GM19438 (cell line): Measurements from ENCODE around the gene ZNF124.
A peak's percentile ranks its signal among the peaks of the same experiment; 100 is the strongest.
"Not testable (repeated sequence)": the region's sequence is repeated elsewhere in the genome, so short reads cannot be mapped to it uniquely, and the experiment has no call there.

Source experiments
- ATAC-seq: cut with Tn5 transposase; IDR thresholded peaks from one replicate; pipeline ENCODE4 v1.9.1; 2021; ENCODE audit warnings: low read depth; ENCODE audit not compliant: unreplicated experiment

ZNF124 gene

DNA sequence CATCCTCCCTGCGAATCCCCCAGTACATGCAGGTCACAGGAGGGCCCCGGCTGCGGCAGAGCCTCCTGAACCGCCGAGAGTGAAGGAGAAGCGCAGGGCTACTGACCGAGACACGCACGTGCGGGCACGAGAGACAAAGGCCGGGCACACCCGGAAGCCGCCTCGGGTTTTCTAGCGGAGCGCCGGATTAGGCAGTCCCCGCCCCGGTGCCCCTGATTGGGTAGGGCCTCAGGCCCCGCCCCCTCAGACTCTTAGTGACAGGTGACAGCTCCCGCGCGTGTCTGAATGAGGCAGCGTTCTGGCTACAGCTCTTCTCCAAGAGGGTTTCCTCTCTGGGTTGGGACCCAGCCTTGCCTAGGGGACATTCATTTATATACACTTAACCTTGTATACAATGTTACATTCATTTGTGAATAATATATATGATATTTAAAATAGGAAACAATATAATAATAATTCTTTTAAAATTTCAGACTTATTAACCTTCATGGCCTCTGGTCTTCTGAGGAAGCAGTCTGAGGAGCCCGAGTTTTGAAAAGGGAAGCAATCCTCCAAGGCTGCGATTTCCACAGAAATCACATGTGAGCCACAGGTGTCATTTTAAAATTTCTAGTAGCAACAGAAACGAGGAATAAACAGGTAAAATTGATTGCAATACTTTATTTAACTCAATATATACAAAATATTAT is at the start of gene ZNF124:
TSS of gene ZNF124 (minus strand) at position 146 of the 689 bp plus-strand sequence. CDS start at position 3, 143 bp downstream.
- peak; percentile 95 for ATAC-seq

GRCh38 chr1:247220280-247220679 is 48.5 kb upstream of the ZNF124 start:
- not testable (repeated sequence) for ATAC-seq

GRCh38 chr1:247218121-247218651 is 46.4 kb upstream of the ZNF124 start:
- no peak for ATAC-seq

DNA sequence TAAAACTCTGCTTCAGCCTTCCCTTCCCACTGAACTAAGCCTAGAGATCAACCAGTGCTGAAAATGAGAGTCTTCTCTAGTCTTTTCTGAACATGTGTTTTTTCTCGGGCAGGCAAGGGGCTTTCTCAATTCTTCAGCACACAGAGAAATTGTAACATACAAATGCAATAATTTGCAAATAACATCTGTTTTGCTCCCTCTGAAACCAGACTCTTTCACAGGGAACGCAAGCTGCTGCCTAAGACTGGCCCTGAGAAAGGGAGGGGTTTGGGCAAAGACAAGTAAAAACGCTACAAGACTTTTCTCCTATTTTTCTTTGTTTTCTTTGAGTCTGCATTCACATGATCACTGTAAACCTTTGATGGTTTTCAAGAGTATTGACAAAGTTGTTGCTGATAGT is 44.4 kb upstream of the ZNF124 start:
- ATAC-seq = no peak

GRCh38 chr1:247212627-247213617 is 41.1 kb upstream of the ZNF124 start:
- ATAC-seq = no peak

GRCh38 chr1:247212012-247212411 is 40.2 kb upstream of the ZNF124 start:
- peak; percentile 52 for ATAC-seq

- ATAC-seq = no peak
These were observed 39.5 kb upstream of the ZNF124 start for GRCh38 chr1:247211339-247211738.

DNA sequence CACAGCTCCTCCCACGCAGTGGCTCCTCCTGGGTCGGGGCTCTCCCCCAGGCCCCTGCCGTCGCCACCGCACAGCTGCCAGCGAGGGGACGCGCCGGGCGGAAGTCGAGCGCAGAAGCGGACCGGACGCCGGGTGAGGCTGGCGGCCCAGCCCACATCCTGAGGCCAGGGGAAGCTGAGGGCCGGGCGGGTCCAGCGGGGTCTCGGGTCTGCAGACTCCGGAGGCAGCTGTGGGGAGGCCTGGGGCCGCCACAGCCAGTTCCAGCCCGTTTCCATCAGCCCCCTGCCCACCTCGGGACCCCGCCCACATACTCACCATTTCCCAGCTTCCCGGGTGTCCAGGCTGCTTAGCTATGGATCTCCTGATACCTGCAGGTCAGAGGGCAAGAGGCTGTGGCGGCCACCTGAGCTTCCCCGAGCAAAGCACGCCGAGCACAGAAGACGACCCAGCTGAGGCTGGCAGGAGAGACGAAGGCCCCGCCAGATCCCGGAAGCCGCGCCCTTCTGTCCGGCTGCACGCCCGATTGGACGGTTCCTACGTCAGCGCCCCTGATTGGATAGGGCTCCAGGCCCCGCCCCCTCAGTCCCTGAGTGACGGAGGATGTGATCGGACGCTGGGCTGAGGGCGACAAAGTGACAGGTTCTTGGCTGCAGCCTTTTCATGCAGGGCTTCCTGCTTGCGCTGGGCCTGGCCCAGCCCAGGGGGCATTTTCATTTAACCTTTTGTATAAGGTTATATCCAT is 38.7 kb upstream of the ZNF124 start:
- peak; percentile 87 for ATAC-seq

- peak; percentile 5 for ATAC-seq
These were observed 38.2 kb upstream of the ZNF124 start for GRCh38 chr1:247210062-247210375.

DNA sequence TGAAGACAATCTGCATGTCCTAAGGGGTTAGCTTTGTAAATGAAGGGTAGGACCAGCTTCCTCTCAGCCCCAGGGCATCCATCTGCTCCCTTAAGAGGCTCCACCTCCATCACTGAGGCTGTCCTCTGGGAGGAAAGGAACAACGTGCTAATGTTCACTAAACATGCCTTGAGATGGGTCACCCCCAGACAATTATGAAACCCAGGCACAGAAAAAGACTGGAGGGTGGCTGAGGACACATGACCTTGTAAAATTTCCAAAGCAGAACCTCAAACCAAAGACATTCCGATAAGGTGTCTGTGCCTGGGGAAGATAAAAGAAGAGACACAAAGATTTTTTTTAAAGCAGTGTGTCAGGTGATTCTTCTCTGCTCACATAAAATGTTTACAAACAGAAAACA is 37.6 kb upstream of the ZNF124 start:
- no peak for ATAC-seq

GRCh38 chr1:247204177-247204647 is 32.4 kb upstream of the ZNF124 start:
- ATAC-seq = no peak

- no peak for ATAC-seq
These were observed 27.0 kb upstream of the ZNF124 start for GRCh38 chr1:247198781-247199180.

- ATAC-seq = no peak
These were observed 22.1 kb upstream of the ZNF124 start for GRCh38 chr1:247193958-247194357.

GRCh38 chr1:247189981-247190798 is 18.4 kb upstream of the ZNF124 start:
- ATAC-seq = no peak

DNA sequence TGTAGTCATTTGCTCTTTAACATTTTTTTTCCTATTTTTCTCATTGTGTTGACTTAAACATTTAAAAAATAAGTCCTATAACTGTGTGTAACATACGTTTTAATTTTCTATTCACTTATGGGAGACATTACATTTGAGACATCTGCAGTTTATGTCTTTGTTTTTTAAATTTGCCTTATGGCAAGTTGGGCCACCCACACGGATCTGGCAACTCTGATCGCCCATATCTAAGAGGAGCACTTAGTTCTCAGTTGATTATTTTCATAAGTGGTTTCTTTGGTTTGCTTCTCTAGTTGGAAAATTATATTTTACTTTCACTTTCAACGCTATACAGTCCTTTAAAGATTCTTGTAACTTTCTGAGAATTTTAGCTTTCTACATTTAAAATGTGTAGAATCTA is 13.8 kb upstream of the ZNF124 start:
- no peak for ATAC-seq

GRCh38 chr1:247184254-247184653 is 12.4 kb upstream of the ZNF124 start:
- no peak for ATAC-seq

DNA sequence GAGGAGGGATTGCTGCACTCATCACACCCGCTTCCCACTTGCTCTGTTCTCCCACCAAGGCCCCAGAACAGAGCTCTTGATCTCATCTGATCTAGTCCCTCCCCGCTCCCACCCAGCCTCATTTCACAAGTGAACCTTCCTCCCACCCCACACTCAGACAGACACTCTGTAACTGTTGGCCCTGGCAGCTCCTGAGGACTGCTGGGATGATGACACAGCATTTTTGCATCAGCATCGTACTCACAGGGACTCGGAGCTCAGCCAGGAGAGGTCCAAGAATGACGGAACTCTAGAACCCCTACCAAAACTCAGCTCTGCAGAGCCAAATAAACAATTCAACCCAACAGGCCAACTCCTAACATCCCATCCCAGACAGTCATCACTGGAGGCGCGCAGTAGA is 11.2 kb upstream of the ZNF124 start:
- no peak for ATAC-seq

DNA sequence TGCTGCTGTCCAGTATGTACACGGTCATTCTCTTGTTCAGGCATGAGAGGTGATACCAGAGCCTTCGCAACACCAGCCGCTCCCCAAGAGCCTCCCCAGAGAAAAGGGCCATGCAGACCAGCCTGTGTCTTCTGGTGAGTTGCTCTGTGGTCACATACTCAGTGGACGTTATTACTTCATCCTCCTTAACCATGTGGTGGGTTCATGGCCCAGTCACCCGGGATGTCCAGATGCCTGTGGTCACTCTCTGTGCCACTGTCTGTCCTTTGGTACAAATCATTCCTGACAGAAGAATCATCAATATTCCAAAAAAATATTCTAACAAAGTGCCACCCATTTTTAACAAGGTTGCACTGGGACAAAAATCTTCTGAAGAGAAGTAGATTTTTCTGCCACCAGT is 8.8 kb upstream of the ZNF124 start:
- no peak for ATAC-seq

DNA sequence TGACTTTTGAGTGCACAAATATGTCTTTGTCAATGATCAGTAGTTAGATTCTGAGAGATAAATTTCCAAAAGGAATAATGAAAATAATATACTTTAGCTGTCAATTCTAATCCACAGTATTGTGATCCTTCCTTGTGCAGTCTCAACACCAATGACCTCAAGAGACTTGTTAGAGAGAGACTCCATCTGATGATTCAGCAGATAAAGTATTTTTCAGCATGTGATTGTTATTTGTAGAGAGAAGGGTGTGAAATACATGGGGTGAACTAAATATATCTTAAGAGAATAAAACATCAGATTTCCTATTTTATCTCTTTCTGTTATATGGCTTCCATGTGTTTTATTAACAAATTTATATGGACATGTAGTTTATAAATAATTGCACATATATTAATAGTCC is 5.9 kb upstream of the ZNF124 start:
- no peak for ATAC-seq

DNA sequence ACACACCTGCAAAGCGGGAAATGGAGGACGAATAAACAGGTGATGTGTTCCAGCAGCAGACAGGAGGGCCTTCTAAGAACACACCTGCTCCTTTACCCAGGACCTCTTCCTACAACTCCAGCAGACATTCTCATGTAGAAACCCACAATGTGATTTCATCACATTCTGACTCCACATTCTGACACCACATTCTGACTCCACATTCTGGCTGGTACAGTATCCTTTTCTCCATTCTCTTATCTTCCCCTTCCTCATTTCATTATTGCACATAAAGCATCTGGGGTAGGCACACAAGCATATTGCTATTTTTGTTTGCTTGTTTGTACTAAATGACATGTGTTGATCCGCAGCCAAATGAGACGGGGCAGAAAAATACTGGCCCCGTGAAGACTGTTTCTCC is 3.6 kb upstream of the ZNF124 start:
- no peak for ATAC-seq
